ENCODE data around the gene EHHADH. TPM values are rescaled to one million over a fixed set of nuclear protein-coding genes. Genes with fewer than 3 reads are reported as not detected.

EHHADH gene
- total and polyA plus RNA-seq, 8 donors = 7.4 to 13.5 (median 12.0) TPM

GRCh38 chr3:185283374-185283935 is 29.6 kb upstream of the EHHADH start:
- Histone ChIP-seq H3K36me3 (no peaks in the 10 kb centered on the region), H3K9me3 (no peaks in the 10 kb centered on the region), H3K27me3 (no peaks in the 10 kb centered on the region), H3K4me3 (peak overlapping the region; percentile 53 to 67), H3K27ac (peak overlapping the region; percentile 13 to 62), H3K4me1 (peaks cover 0 to 7% of the 10 kb centered on the region in 2 donors)
- DNase-seq (no peak), ATAC-seq (no peak)
- TF ChIP-seq, protein P1, sequence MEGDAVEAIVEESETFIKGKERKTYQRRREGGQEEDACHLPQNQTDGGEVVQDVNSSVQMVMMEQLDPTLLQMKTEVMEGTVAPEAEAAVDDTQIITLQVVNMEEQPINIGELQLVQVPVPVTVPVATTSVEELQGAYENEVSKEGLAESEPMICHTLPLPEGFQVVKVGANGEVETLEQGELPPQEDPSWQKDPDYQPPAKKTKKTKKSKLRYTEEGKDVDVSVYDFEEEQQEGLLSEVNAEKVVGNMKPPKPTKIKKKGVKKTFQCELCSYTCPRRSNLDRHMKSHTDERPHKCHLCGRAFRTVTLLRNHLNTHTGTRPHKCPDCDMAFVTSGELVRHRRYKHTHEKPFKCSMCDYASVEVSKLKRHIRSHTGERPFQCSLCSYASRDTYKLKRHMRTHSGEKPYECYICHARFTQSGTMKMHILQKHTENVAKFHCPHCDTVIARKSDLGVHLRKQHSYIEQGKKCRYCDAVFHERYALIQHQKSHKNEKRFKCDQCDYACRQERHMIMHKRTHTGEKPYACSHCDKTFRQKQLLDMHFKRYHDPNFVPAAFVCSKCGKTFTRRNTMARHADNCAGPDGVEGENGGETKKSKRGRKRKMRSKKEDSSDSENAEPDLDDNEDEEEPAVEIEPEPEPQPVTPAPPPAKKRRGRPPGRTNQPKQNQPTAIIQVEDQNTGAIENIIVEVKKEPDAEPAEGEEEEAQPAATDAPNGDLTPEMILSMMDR (IDR thresholded peaks at IDR 0.05) = no peak
- intact Hi-C loops (cut with DNase I) = no loop called here

DNA sequence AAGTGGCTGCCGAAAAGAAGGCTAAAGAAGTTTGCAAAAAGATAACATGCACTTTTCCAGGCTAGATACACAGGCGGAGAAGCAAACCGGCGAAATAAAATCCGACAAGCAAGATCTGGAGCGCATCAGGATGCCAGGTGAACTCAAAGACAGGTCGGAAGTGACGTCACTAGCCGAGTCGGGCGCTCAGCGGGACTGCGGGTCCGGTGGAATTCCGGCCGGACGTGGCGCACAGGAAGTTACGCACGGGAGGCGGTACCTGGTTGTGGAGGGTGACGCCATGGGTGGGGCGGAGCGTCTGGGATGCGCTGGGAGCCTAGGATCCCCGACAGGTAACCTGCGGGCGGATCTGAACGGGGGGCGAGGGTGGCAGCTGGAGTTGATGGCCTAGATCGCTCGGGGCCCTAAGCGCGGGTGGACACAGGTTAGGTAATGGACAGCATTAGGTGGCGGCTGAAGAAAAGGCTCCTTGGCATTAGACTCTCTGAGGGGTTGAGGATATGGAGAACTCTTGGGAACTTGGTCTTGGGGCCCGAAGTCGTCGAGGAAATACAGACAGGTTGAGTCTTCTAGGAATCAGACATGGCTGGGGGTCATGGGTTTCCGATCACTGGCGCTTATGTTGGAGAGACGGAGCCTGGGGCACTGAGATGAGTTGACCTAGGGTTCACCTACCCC is 29.0 kb upstream of the EHHADH start:
- DNase-seq = peak; percentile 90 to 98 (median 98)
- ATAC-seq = peak; percentile 100

GRCh38 chr3:185280572-185281365 is 26.9 kb upstream of the EHHADH start:
- Histone ChIP-seq H3K9me3 (no peaks in the 10 kb centered on the region), H3K4me3 (no peak overlapping the region), H3K27me3 (peaks cover 0 to 6% of the 10 kb centered on the region in 2 donors), H3K4me1 (peaks cover 0 to 7% of the 10 kb centered on the region in 2 donors), H3K27ac (no peak overlapping the region), H3K36me3 (no peaks in the 10 kb centered on the region)
- TF ChIP-seq, protein P1 (IDR thresholded peaks at IDR 0.05) = peak; percentile 43 to 63
- intact Hi-C loops (cut with DNase I) = no loop called here
- peak in 1 of 4 donors; percentile 12 for DNase-seq
- peak; percentile 48 for ATAC-seq

More for the DNA sequence above, 29.0 kb upstream of the EHHADH start:
- intact Hi-C loops (cut with DNase I) = no loop called here
- Histone ChIP-seq H3K4me1 (peaks cover 0 to 7% of the 10 kb centered on the region in 2 donors), H3K27me3 (no peaks in the 10 kb centered on the region), H3K9me3 (no peaks in the 10 kb centered on the region), H3K27ac (peak overlapping the region; percentile 13 to 62), H3K4me3 (peak overlapping the region; percentile 53 to 67), H3K36me3 (no peaks in the 10 kb centered on the region)
- TF ChIP-seq, protein P1 (IDR thresholded peaks at IDR 0.05) = no peak

DNA sequence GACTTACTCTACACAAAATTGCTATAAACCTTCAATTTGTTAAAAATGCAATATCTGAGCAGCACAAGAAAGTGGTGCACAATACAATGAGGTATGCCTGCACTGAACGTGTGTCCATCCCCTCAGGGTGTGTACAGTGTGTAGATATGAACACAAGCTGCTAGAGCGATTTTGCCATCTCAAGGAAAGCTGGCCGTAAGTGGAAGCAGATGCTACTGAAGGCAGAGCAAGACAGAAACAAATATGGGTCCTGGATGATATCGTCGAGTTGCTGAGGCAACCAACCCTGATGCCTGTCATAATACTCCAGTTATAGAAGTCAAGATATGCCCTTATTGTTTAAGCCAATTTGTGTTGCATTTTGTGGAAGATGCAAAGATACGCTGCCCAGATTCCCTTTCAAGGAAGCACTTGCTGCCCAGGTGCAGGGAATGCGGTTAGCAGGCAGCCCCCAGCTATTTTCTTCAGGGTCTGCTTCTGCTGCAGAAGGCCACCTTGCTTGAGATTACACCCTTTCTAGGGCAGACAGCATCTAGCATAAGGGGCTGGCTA is 25.8 kb upstream of the EHHADH start:
- Histone ChIP-seq H3K4me3 (no peak overlapping the region), H3K36me3 (no peaks in the 10 kb centered on the region), H3K27me3 (peaks cover 0 to 14% of the 10 kb centered on the region in 2 donors), H3K27ac (no peak overlapping the region), H3K9me3 (no peaks in the 10 kb centered on the region), H3K4me1 (peaks cover 0 to 7% of the 10 kb centered on the region in 2 donors)
- TF ChIP-seq, protein P1 (IDR thresholded peaks at IDR 0.05) = no peak
- intact Hi-C loops (cut with DNase I) = no loop called here
- DNase-seq (no peak), ATAC-seq (no peak)
